Endodermal cell (in vitro differentiated cells): ENCODE results near the gene SRGAP1. TPM values are rescaled to one million over a fixed set of nuclear protein-coding genes. Genes with fewer than 3 reads are reported as not detected.
A peak's percentile ranks its signal among the peaks of the same experiment; 100 is the strongest.

Experiments
- DNase-seq: peaks from one replicate; pipeline ENCODE4 v3.0.0-alpha.2; 2017
- H3K27ac ChIP-seq: 2 replicates; pipeline ENCODE4 v1.5.1; 2013; ENCODE audit warnings: mild to moderate bottlenecking, low read depth, low read length, moderate library complexity
- H3K27me3 ChIP-seq: 2 replicates; pipeline ENCODE4 v1.6.1; 2013; ENCODE audit warnings: mild to moderate bottlenecking, low read length, moderate library complexity; ENCODE audit not compliant: insufficient read depth, control insufficient read depth, poor library complexity, severe bottlenecking
- H3K36me3 ChIP-seq: 2 replicates; pipeline ENCODE4 v1.7.0; 2013; ENCODE audit warnings: mild to moderate bottlenecking, low read length, moderate library complexity; ENCODE audit not compliant: control insufficient read depth, insufficient read depth
- H3K4me1 ChIP-seq: one replicate; pipeline ENCODE4 v1.7.0; 2013; ENCODE audit warnings: low read length; ENCODE audit not compliant: control insufficient read depth, insufficient read depth
- H3K4me3 ChIP-seq: 2 replicates; pipeline ENCODE4 v1.5.1; 2013; ENCODE audit warnings: mild to moderate bottlenecking, low read length, moderate library complexity
- H3K9ac ChIP-seq: 2 replicates; pipeline ENCODE4 v1.6.1; 2013; ENCODE audit warnings: mild to moderate bottlenecking, low read length, moderate library complexity; ENCODE audit not compliant: poor library complexity, severe bottlenecking; ENCODE audit errors: extremely low read depth
- H3K9me3 ChIP-seq: 2 replicates; pipeline ENCODE4 v1.6.1; 2013; ENCODE audit warnings: mild to moderate bottlenecking, low read length, moderate library complexity; ENCODE audit not compliant: control insufficient read depth
- H3K27ac Mint-ChIP-seq: 2 replicates; pipeline ENCODE4 v1.8.0; 2020; ENCODE audit warnings: mixed read lengths
- H3K27me3 Mint-ChIP-seq: 2 replicates; pipeline ENCODE4 v1.8.0; 2021; ENCODE audit warnings: mild to moderate bottlenecking, mixed read lengths; ENCODE audit not compliant: insufficient read depth
- H3K36me3 Mint-ChIP-seq: 2 replicates; pipeline ENCODE4 v1.8.0; 2020; ENCODE audit warnings: low read depth, mixed read lengths
- H3K4me1 Mint-ChIP-seq: 2 replicates; pipeline ENCODE4 v1.8.0; 2020; ENCODE audit warnings: mixed read lengths
- H3K4me3 Mint-ChIP-seq: 2 replicates; pipeline ENCODE4 v1.8.0; 2020; ENCODE audit warnings: mild to moderate bottlenecking, moderate library complexity, mixed read lengths
- H3K9me3 Mint-ChIP-seq: 2 replicates; pipeline ENCODE4 v1.8.0; 2020; ENCODE audit warnings: mild to moderate bottlenecking, mixed read lengths
- WGBS, 2 experiments: methylation state at CpG; one replicate each; pipeline versions ENCODE4 v1.1.5 to v1.1.7; 2013; ENCODE audit warnings: missing lambda C conversion rate in 2 of 2, mixed read lengths in 1 of 2; ENCODE audit not compliant: insufficient coverage in 1 of 2, insufficient read length in 1 of 2; 5-methylcytosine and 5-hydroxymethylcytosine counted together
- total RNA-seq, 2 donors: library from RNA; stranded (reverse); fragmentation: NEBNext Ultra II Directional in 1 of 2; extraction: Animal tissue kit (Norgen Biotek cat#: 25700) in 1 of 2; gene quantifications; 2 replicates in 1 of 2; 3 replicates in 1 of 2; pipeline ENCODE4 v1.2.1, GENCODE V29; 2021
- TF ChIP-seq, protein P1 (sequence below): fragments of 200-600 bp; sonication (generic); conservative IDR thresholded peaks from 2 replicates; pipeline ENCODE4 v1.5.0; 2021; ENCODE audit warnings: antibody characterized with exemption, mild to moderate bottlenecking

The SRGAP1 gene
- total RNA-seq, 2 donors from 2014 or later: 10.6 to 13.4 TPM

DNA sequence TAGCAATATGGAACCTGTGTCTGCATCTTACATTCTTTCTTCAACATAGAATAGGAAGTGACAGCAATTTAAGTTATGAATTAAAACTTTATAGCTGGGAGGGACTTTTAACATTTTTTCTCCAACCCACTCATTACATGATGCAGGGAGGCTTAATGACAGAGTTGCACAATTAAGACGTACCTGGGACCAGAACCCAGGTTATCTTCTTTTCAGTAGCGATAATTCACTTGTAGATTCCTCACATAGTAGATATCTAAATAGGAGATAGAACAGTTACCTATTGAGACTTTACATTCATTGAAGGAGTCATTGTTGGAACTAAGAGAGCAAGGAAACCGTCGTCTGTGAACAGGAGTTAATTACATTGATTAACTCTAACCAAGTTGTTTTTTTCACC, 5.1 kb downstream of the SRGAP1 start:
- H3K4me3 Mint-ChIP-seq: no peak overlapping the region
- TF ChIP-seq, protein P1, sequence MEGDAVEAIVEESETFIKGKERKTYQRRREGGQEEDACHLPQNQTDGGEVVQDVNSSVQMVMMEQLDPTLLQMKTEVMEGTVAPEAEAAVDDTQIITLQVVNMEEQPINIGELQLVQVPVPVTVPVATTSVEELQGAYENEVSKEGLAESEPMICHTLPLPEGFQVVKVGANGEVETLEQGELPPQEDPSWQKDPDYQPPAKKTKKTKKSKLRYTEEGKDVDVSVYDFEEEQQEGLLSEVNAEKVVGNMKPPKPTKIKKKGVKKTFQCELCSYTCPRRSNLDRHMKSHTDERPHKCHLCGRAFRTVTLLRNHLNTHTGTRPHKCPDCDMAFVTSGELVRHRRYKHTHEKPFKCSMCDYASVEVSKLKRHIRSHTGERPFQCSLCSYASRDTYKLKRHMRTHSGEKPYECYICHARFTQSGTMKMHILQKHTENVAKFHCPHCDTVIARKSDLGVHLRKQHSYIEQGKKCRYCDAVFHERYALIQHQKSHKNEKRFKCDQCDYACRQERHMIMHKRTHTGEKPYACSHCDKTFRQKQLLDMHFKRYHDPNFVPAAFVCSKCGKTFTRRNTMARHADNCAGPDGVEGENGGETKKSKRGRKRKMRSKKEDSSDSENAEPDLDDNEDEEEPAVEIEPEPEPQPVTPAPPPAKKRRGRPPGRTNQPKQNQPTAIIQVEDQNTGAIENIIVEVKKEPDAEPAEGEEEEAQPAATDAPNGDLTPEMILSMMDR: no peak
- Histone ChIP-seq H3K4me1 (peaks cover 7% of the 10 kb centered on the region), H3K4me3 (peak overlapping the region; percentile 48), H3K27ac (no peak overlapping the region), H3K9me3 (no peaks in the 10 kb centered on the region), H3K9ac (peak overlapping the region; percentile 12), H3K27me3 (no peaks in the 10 kb centered on the region), H3K36me3 (no peaks in the 10 kb centered on the region)
- H3K4me1 Mint-ChIP-seq: peaks cover 31% of the 10 kb centered on the region
- H3K9me3 Mint-ChIP-seq: no peaks in the 10 kb centered on the region
- DNase-seq: no peak
- H3K27me3 Mint-ChIP-seq: no peaks in the 10 kb centered on the region
- H3K36me3 Mint-ChIP-seq: no peaks in the 10 kb centered on the region
- 74 to 100% methylated on average over 1 to 3 of the region's 4 CpGs for WGBS, 2 experiments
- H3K27ac Mint-ChIP-seq: peak overlapping the region; percentile 61

DNA sequence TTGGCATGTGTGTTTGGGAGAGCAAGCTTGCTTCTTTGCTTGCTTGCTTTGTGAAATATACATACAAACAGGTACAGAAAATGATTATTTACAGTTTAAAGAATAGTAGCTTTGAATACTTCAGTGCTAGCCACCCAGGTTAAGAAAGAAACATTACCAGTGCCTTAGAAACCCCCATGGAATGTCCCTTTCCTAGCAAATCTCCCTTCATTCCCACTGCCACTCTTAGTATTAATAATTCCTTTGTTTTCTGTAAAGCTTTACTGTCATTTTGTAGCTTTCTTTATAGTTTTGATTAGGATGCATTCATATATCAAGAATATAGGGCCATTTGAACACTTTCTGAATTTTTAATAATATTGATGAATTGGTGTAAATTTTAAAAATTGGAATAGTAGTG, 9.5 kb downstream of the SRGAP1 start:
- Histone ChIP-seq H3K4me3 (no peak overlapping the region), H3K27ac (no peak overlapping the region), H3K9ac (no peak overlapping the region), H3K27me3 (no peaks in the 10 kb centered on the region), H3K4me1 (peaks cover 7% of the 10 kb centered on the region), H3K36me3 (no peaks in the 10 kb centered on the region), H3K9me3 (no peaks in the 10 kb centered on the region)
- Mint-ChIP-seq H3K4me3 (no peak overlapping the region), H3K9me3 (no peaks in the 10 kb centered on the region), H3K36me3 (no peaks in the 10 kb centered on the region), H3K4me1 (peaks cover 13% of the 10 kb centered on the region), H3K27me3 (no peaks in the 10 kb centered on the region), H3K27ac (no peak overlapping the region)
- TF ChIP-seq, protein P1: no peak
- no peak for DNase-seq

DNA sequence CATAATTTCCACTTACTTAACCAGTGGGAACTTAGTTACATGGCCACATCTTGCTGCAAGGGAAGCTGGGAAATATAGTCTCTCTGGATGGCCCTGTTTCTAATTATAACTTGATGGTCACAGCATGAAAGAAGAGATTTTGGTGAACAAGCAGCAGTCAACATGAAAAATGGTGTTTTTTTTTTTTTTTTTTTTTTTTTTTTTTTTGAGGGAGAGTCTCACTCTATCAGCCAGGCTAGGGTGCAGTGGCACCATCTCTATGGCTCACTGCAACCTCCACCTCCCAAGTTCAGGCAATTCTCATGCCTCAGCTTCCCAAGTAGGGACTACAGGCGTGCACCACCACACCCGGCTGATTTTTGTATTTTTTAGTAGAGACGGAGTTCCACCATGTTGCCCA, 10.8 kb downstream of the SRGAP1 start:
- Histone ChIP-seq H3K27me3 (no peaks in the 10 kb centered on the region), H3K4me1 (peaks cover under 1% of the 10 kb centered on the region), H3K4me3 (no peak overlapping the region), H3K9me3 (no peaks in the 10 kb centered on the region), H3K36me3 (no peaks in the 10 kb centered on the region), H3K27ac (no peak overlapping the region), H3K9ac (no peak overlapping the region)
- Mint-ChIP-seq H3K27ac (no peak overlapping the region), H3K27me3 (no peaks in the 10 kb centered on the region), H3K36me3 (no peaks in the 10 kb centered on the region), H3K4me1 (peaks cover under 1% of the 10 kb centered on the region), H3K4me3 (no peak overlapping the region), H3K9me3 (no peaks in the 10 kb centered on the region)
- DNase-seq: no peak
- 81 to 98% methylated on average over 3 of the region's 3 CpGs for WGBS, 2 experiments
- TF ChIP-seq, protein P1: no peak
